HCT116 (cell line): ENCODE results near the gene TDP1. TPM values are rescaled to one million over a fixed set of nuclear protein-coding genes. Genes with fewer than 3 reads are reported as not detected.

Experiments
- ATAC-seq: fragments of 200-7000 bp; cut with Tn5 transposase; 2 replicates; pipeline ENCODE4 v1.9.1; 2020; ENCODE audit warnings: mild to moderate bottlenecking, moderate library complexity
- BruUV-seq: library from RNA; stranded (reverse); fragments of 400-500 nt; replicated peaks from 2 replicates; lab custom pipeline; 2021; lab: Mats Ljungman, UMichigan
- CTCF ChIA-PET: fragments of 300-600 bp; sonication (Branson Sonifier 250); formaldehyde crosslinking; loops from one replicate; lab custom pipeline; 2021; ENCODE audit warnings: antibody characterized with exemption; lab: Charles Lee
- POLR2A ChIA-PET: fragments of 300-600, 350-600 bp; sonication (Branson Sonifier 250); formaldehyde crosslinking; loops from one replicate; lab custom pipeline; 2021; ENCODE audit warnings: antibody characterized with exemption; lab: Charles Lee
- RAD21 ChIA-PET, 2 experiments: fragments of 300-600 bp; sonication (Branson Sonifier 250); formaldehyde crosslinking; loops; one replicate each; lab custom pipeline; 2023; ENCODE audit warnings: low total read pairs in 2 of 2; ENCODE audit not compliant: uncharacterized antibody in 2 of 2, unreplicated experiment in 2 of 2, low non-redundant PET in 1 of 2; lab: Charles Lee
- DNase-seq: peaks from one replicate; pipeline ENCODE4 v3.0.0-alpha.2; 2010; ENCODE audit warnings: low read depth, low spot score
- H2AFZ ChIP-seq: fragments of 200-600 bp; shearing (Covaris generic), sonication (generic); 2 replicates; pipeline ENCODE4 v1.6.1; 2017; ENCODE audit warnings: low read depth, mixed run types, mixed read lengths, antibody characterized with exemption, low read length; ENCODE audit not compliant: poor library complexity, severe bottlenecking
- H3K27ac ChIP-seq: 2 replicates; pipeline ENCODE4 v1.5.1; 2012; ENCODE audit warnings: low read depth, low read length
- H3K27me3 ChIP-seq: fragments of 200-600 bp; sonication (generic); 2 replicates; pipeline ENCODE4 v1.6.1; 2016; ENCODE audit warnings: mixed run types, low read length, mixed read lengths; ENCODE audit not compliant: insufficient read depth
- H3K36me3 ChIP-seq, 2 experiments: fragments of 200-500 bp in 1 of 2; fragments of 200-600 bp in 1 of 2; sonication (Bioruptor generic) in 1 of 2; sonication (generic) in 1 of 2; 2 replicates each; pipeline versions ENCODE4 v1.5.1 to v1.6.1; 2014 to 2016; ENCODE audit warnings: low read length in 2 of 2, inconsistent platforms in 1 of 2, mixed read lengths in 1 of 2, mixed run types in 1 of 2; ENCODE audit not compliant: insufficient read depth in 2 of 2, control insufficient read depth in 1 of 2
- H3K4me1 ChIP-seq, 2 experiments: fragments of 200-600 bp in 1 of 2; sonication (generic) in 1 of 2; 2 replicates each; pipeline versions ENCODE4 v1.5.1 to v1.6.1; 2012 to 2017; ENCODE audit warnings: low read length in 2 of 2, inconsistent platforms in 1 of 2, mild to moderate bottlenecking in 1 of 2, mixed read lengths in 1 of 2, mixed run types in 1 of 2, moderate library complexity in 1 of 2; ENCODE audit not compliant: insufficient read depth in 2 of 2, control insufficient read depth in 1 of 2
- H3K4me2 ChIP-seq: fragments of 200-600 bp; sonication (generic); 2 replicates; pipeline ENCODE4 v1.6.1; 2017; ENCODE audit warnings: mixed run types, low read length, mixed read lengths
- H3K4me3 ChIP-seq, 2 experiments: fragments of 200-600 bp in 1 of 2; sonication (generic) in 1 of 2; replicated peaks in 1 of 2; 2 replicates each; pipeline ENCODE4 v1.5.1; 2011 to 2016; ENCODE audit warnings: low read length in 2 of 2, control low read depth in 1 of 2, low read depth in 1 of 2, mild to moderate bottlenecking in 1 of 2, mixed read lengths in 1 of 2, mixed run types in 1 of 2
- H3K79me2 ChIP-seq: fragments of 200-600 bp; sonication (generic); 2 replicates; pipeline ENCODE4 v1.6.1; 2017; ENCODE audit warnings: mild to moderate bottlenecking, mixed run types, low read length, moderate library complexity, mixed read lengths; ENCODE audit not compliant: insufficient read depth
- H3K9ac ChIP-seq: fragments of 200-600 bp; sonication (generic); 2 replicates; pipeline ENCODE4 v1.6.1; 2016; ENCODE audit warnings: low read length, mixed read lengths
- H3K9me2 ChIP-seq: fragments of 200-600 bp; sonication (generic), shearing (Covaris generic); 2 replicates; pipeline ENCODE4 v1.6.1; 2017; ENCODE audit warnings: mixed run types, mild to moderate bottlenecking, moderate library complexity; ENCODE audit not compliant: insufficient read depth
- H3K9me3 ChIP-seq, 2 experiments: fragments of 200-500 bp in 1 of 2; fragments of 200-600 bp in 1 of 2; sonication (Bioruptor generic) in 1 of 2; sonication (generic) in 1 of 2; 2 replicates each; pipeline ENCODE4 v1.6.1; 2014 to 2017; ENCODE audit warnings: low read length in 2 of 2, mixed read lengths in 2 of 2, inconsistent platforms in 1 of 2, low read depth in 1 of 2, mild to moderate bottlenecking in 1 of 2, mixed run types in 1 of 2, moderate library complexity in 1 of 2; ENCODE audit not compliant: control insufficient read depth in 1 of 2, insufficient read depth in 1 of 2
- H4K20me1 ChIP-seq: fragments of 200-600 bp; sonication (generic), shearing (Covaris generic); 2 replicates; pipeline ENCODE4 v1.6.1; 2017; ENCODE audit warnings: mixed run types, mild to moderate bottlenecking, moderate library complexity; ENCODE audit not compliant: insufficient read depth
- ATF3 ChIP-seq: IDR thresholded peaks from 2 replicates; pipeline ENCODE4 v1.6.1; 2012
- ELF1 ChIP-seq: IDR thresholded peaks from 2 replicates; pipeline ENCODE4 v1.6.1; 2012; ENCODE audit warnings: low read depth, borderline replicate concordance
- EZH2 ChIP-seq: fragments of 200-600 bp; sonication (generic); IDR thresholded peaks from 2 replicates; pipeline ENCODE4 v1.6.1; 2017; ENCODE audit warnings: antibody characterized with exemption, mixed run types
- JUND ChIP-seq: IDR thresholded peaks from 2 replicates; pipeline ENCODE4 v1.6.1; 2012
- SIN3A ChIP-seq: IDR thresholded peaks from 2 replicates; pipeline ENCODE4 v1.6.1; 2012; ENCODE audit warnings: low read depth
- ZBTB33 ChIP-seq: IDR thresholded peaks from 2 replicates; pipeline ENCODE4 v1.6.1; 2011; ENCODE audit warnings: mild to moderate bottlenecking, low read length, moderate library complexity; ENCODE audit not compliant: insufficient replicate concordance; ENCODE audit errors: extremely low read depth
- ZFX ChIP-seq: fragments of 450-650 bp; IDR thresholded peaks from 2 replicates; pipeline ENCODE4 v1.6.1; 2017
- ZNF274 ChIP-seq: fragments of 200-500 bp; sonication (Bioruptor generic); IDR thresholded peaks from 2 replicates; pipeline ENCODE4 v1.6.1; 2014; ENCODE audit warnings: mild to moderate bottlenecking, low read depth, low read length, inconsistent platforms
- intact Hi-C: fragments of 100-400 bp; cut with micrococcal nuclease; formaldehyde crosslinking; loops from 2 replicates; pipeline ENCODE4 v1.10.0; 2022
- total RNA-seq: library from RNA; stranded (reverse); gene quantifications from one replicate; pipeline ENCODE4 v1.2.1, GENCODE V29; 2021; ENCODE audit not compliant: unreplicated experiment

TDP1 gene
- total RNA-seq, 1 experiment from 2014 or later = 37.1 TPM

- no TSS peak for BruUV-seq
- no peak overlapping the region for H3K9ac ChIP-seq
- H3K4me2 ChIP-seq = no peak overlapping the region
- H3K4me3 ChIP-seq = no peak overlapping the region
- TF ChIP-seq ELF1 (no peak), ATF3 (no peak), JUND (no peak), EZH2 (no peak), ZFX (no peak), SIN3A (no peak), ZBTB33 (no peak), ZNF274 (no peak)
- no peaks in the 10 kb centered on the region for H3K79me2 ChIP-seq
- no peak overlapping the region for H2AFZ ChIP-seq
- ATAC-seq = no peak
- POLR2A ChIA-PET = no interaction called here
- H3K27ac ChIP-seq = no peak overlapping the region
- H3K9me2 ChIP-seq = no peaks in the 10 kb centered on the region
- 0 out of 2 replicates have a peak, but pooled peaks cover 6% of the 10 kb centered on the region for H3K27me3 ChIP-seq
- intact Hi-C loops = loop anchor here (5.0 kb wide), 1 partner anchor 98 kb away; the partner anchor contains the start of gene TDP1
- no peaks in the 10 kb centered on the region for H3K9me3 ChIP-seq
- no peaks in the 10 kb centered on the region for H3K36me3 ChIP-seq
- peaks cover 0 to 4% of the 10 kb centered on the region in 2 experiments; a peak in 1 of 4 replicates for H3K4me1 ChIP-seq
- RAD21 ChIA-PET = interaction anchor here in 1 of 2 experiments (1.3 kb wide), 1 partner anchor 8 kb away, joined by 3 read pairs; no protein-coding TSS in a partner anchor
- CTCF ChIA-PET = no interaction called here
- DNase-seq = no peak
- no peaks in the 10 kb centered on the region for H4K20me1 ChIP-seq
These were observed 99.1 kb downstream of the TDP1 start for GRCh38 chr14:90054803-90055202.
